Measurements from ENCODE around the gene ILDR1.

Gene ILDR1

GRCh38 chr3:121994551-121994950 is 27.5 kb downstream of the ILDR1 start:
- DNase-seq (ENCODE audit: low read depth in 1 of 2, low spot score in 1 of 2): no peak

- no peak for DNase-seq (ENCODE audit: low read depth in 1 of 2, low spot score in 1 of 2)
These were observed 29.2 kb downstream of the ILDR1 start for GRCh38 chr3:121992601-121993560.

- no peak for DNase-seq (ENCODE audit: low read depth in 1 of 2, low spot score in 1 of 2)
These were observed 32.1 kb downstream of the ILDR1 start for GRCh38 chr3:121989943-121990342.

- no peak for DNase-seq (ENCODE audit: low read depth in 1 of 2, low spot score in 1 of 2)
These were observed 33.9 kb downstream of the ILDR1 start for GRCh38 chr3:121988146-121988545.

GRCh38 chr3:121985846-121986245 is 36.2 kb downstream of the ILDR1 start:
- no peak for DNase-seq (ENCODE audit: low read depth in 1 of 2, low spot score in 1 of 2)

- no peak for DNase-seq (ENCODE audit: low read depth in 1 of 2, low spot score in 1 of 2)
These were observed 40.6 kb downstream of the ILDR1 start for GRCh38 chr3:121981473-121981872.

GRCh38 chr3:121980450-121980796 is 41.6 kb downstream of the ILDR1 start:
- no peak for DNase-seq (ENCODE audit: low read depth in 1 of 2, low spot score in 1 of 2)

- no peak for DNase-seq (ENCODE audit: low read depth in 1 of 2, low spot score in 1 of 2)
These were observed 42.2 kb downstream of the ILDR1 start for GRCh38 chr3:121979734-121980449.

GRCh38 chr3:121979246-121979645 is 42.8 kb downstream of the ILDR1 start:
- DNase-seq (ENCODE audit: low read depth in 1 of 2, low spot score in 1 of 2): no peak

GRCh38 chr3:121976727-121977126 is 45.3 kb downstream of the ILDR1 start:
- DNase-seq (ENCODE audit: low read depth in 1 of 2, low spot score in 1 of 2): no peak

GRCh38 chr3:121975702-121976302 is 46.2 kb downstream of the ILDR1 start:
- no peak for DNase-seq (ENCODE audit: low read depth in 1 of 2, low spot score in 1 of 2)

GRCh38 chr3:121974601-121975111 is 47.4 kb downstream of the ILDR1 start:
- DNase-seq (ENCODE audit: low read depth in 1 of 2, low spot score in 1 of 2): no peak

GRCh38 chr3:121970047-121970446 is 52.0 kb downstream of the ILDR1 start:
- no peak for DNase-seq (ENCODE audit: low read depth in 1 of 2, low spot score in 1 of 2)

- DNase-seq (ENCODE audit: low read depth in 1 of 2, low spot score in 1 of 2): no peak
These were observed 52.4 kb downstream of the ILDR1 start for GRCh38 chr3:121969631-121970030.

GRCh38 chr3:121963608-121964007 is 58.4 kb downstream of the ILDR1 start:
- DNase-seq (ENCODE audit: low read depth in 1 of 2, low spot score in 1 of 2): no peak

GRCh38 chr3:121962443-121962842 is 59.6 kb downstream of the ILDR1 start:
- DNase-seq (ENCODE audit: low read depth in 1 of 2, low spot score in 1 of 2): no peak

GRCh38 chr3:121961283-121961682 is 60.8 kb downstream of the ILDR1 start:
- no peak for DNase-seq (ENCODE audit: low read depth in 1 of 2, low spot score in 1 of 2)

- DNase-seq (ENCODE audit: low read depth in 1 of 2, low spot score in 1 of 2): no peak
These were observed 63.2 kb downstream of the ILDR1 start for GRCh38 chr3:121958801-121959200.

- DNase-seq (ENCODE audit: low read depth in 1 of 2, low spot score in 1 of 2): no peak
These were observed 64.2 kb downstream of the ILDR1 start for GRCh38 chr3:121957674-121958415.

- no peak for DNase-seq (ENCODE audit: low read depth in 1 of 2, low spot score in 1 of 2)
These were observed 65.7 kb downstream of the ILDR1 start for GRCh38 chr3:121956363-121956762.

GRCh38 chr3:121951291-121951919 is 70.6 kb downstream of the ILDR1 start:
- no peak for DNase-seq (ENCODE audit: low read depth in 1 of 2, low spot score in 1 of 2)
